T-cell (primary cell): ENCODE data around the gene WNT3. TPM values are rescaled to one million over a fixed set of nuclear protein-coding genes. Genes with fewer than 3 reads are reported as not detected.

ENCODE experiments used
- ATAC-seq, 4 experiments: fragments of 200-7000 bp in 3 of 4; fragments of 150-1000 bp in 1 of 4; cut with Tn5 transposase; replicated peaks in 1 of 4; 1 replicate in 3 of 4; 2 replicates in 1 of 4; pipeline ENCODE4 v1.10.0; 2021; ENCODE audit warnings: moderate library complexity in 3 of 4, mild to moderate bottlenecking in 2 of 4, moderate number of reproducible peaks in 1 of 4
- CTCF ChIA-PET, 2 donors: fragments of 300-600 bp; sonication (Branson Sonifier 250); formaldehyde crosslinking; loops; one replicate each; lab custom pipeline; 2022; ENCODE audit warnings: antibody characterized with exemption in 2 of 2; lab: Charles Lee
- POLR2A ChIA-PET, 2 donors: fragments of 300-600 bp; sonication (Branson Sonifier 250); formaldehyde crosslinking; loops; one replicate each; lab custom pipeline; 2022; ENCODE audit warnings: antibody characterized with exemption in 2 of 2; lab: Charles Lee
- DNase-seq, 35 experiments: peaks; one replicate each; pipeline versions ENCODE4 v3.0.0 to v3.0.0-alpha.2; 2013 to 2023
- H3K27ac ChIP-seq: one replicate; pipeline ENCODE4 v1.5.1; 2013; ENCODE audit warnings: low read length
- H3K27me3 ChIP-seq, 2 experiments: replicated peaks in 1 of 2; 1 replicate in 1 of 2; 2 replicates in 1 of 2; pipeline versions ENCODE4 v1.6.1 to v1.7.0; 2013; ENCODE audit warnings: low read length in 1 of 2, mixed read lengths in 1 of 2; ENCODE audit not compliant: control insufficient read depth in 2 of 2, insufficient read depth in 2 of 2; ENCODE audit errors: extremely low read depth in 1 of 2
- H3K36me3 ChIP-seq, 2 donors: 1 replicate in 1 of 2; 2 replicates in 1 of 2; pipeline versions ENCODE4 v1.6.1 to v1.7.0; 2013; ENCODE audit warnings: low read length in 1 of 2; ENCODE audit not compliant: control insufficient read depth in 2 of 2, insufficient read depth in 1 of 2; ENCODE audit errors: extremely low read depth in 1 of 2
- H3K4me1 ChIP-seq, 2 experiments: 1 replicate in 1 of 2; 2 replicates in 1 of 2; pipeline versions ENCODE4 v1.6.1 to v1.7.0; 2013; ENCODE audit warnings: low read length in 2 of 2, mixed read lengths in 1 of 2; ENCODE audit not compliant: insufficient read depth in 2 of 2, control insufficient read depth in 1 of 2; ENCODE audit errors: extremely low read depth in 1 of 2
- H3K4me3 ChIP-seq, 2 donors: 1 replicate in 1 of 2; 2 replicates in 1 of 2; pipeline versions ENCODE4 v1.5.1 to v1.7.0; 2013; ENCODE audit warnings: mild to moderate bottlenecking in 2 of 2, low read length in 1 of 2, moderate library complexity in 1 of 2; ENCODE audit not compliant: control insufficient read depth in 1 of 2; ENCODE audit errors: extremely low read depth in 1 of 2
- H3K9me3 ChIP-seq: 2 replicates; pipeline ENCODE4 v1.7.0; 2013
- H3K27ac Mint-ChIP-seq, 2 donors: one replicate each; pipeline ENCODE4 v1.8.0; 2020 to 2021; ENCODE audit warnings: mild to moderate bottlenecking in 2 of 2, mixed read lengths in 2 of 2
- H3K27me3 Mint-ChIP-seq, 2 donors: one replicate each; pipeline ENCODE4 v1.8.0; 2021 to 2022; ENCODE audit warnings: mixed read lengths in 2 of 2
- H3K36me3 Mint-ChIP-seq: one replicate; pipeline ENCODE4 v1.8.0; 2021; ENCODE audit warnings: mixed read lengths
- H3K4me1 Mint-ChIP-seq, 3 donors: one replicate each; pipeline ENCODE4 v1.8.0; 2020 to 2022; ENCODE audit warnings: mixed read lengths in 3 of 3, mild to moderate bottlenecking in 1 of 3
- H3K4me3 Mint-ChIP-seq, 3 donors: one replicate each; pipeline ENCODE4 v1.8.0; 2020 to 2022; ENCODE audit warnings: mild to moderate bottlenecking in 3 of 3, mixed read lengths in 3 of 3, moderate library complexity in 3 of 3
- H3K9me3 Mint-ChIP-seq, 3 donors: one replicate each; pipeline ENCODE4 v1.8.0; 2020 to 2022; ENCODE audit warnings: mixed read lengths in 3 of 3
- WGBS: methylation state at CpG from one replicate; pipeline ENCODE4 v1.1.5; 2013; ENCODE audit warnings: missing lambda C conversion rate; ENCODE audit not compliant: insufficient coverage; 5-methylcytosine and 5-hydroxymethylcytosine counted together
- total RNA-seq, 35 experiments: library from RNA in 6 of 35; stranded (reverse) in 6 of 35; fragments of 120-200 nt in 1 of 35; gene quantifications; one replicate each; pipeline versions ENCODE4 v1.2.1 to v1.2.4 and lab custom pipeline; 2013 to 2026

Gene WNT3
- total RNA-seq, 5 donors from 2014 or later (not counting 1 experiment from before 2014, with no cell fraction given), result 0.09 to 0.12 (median 0.10) TPM; not detected in 2

DNA sequence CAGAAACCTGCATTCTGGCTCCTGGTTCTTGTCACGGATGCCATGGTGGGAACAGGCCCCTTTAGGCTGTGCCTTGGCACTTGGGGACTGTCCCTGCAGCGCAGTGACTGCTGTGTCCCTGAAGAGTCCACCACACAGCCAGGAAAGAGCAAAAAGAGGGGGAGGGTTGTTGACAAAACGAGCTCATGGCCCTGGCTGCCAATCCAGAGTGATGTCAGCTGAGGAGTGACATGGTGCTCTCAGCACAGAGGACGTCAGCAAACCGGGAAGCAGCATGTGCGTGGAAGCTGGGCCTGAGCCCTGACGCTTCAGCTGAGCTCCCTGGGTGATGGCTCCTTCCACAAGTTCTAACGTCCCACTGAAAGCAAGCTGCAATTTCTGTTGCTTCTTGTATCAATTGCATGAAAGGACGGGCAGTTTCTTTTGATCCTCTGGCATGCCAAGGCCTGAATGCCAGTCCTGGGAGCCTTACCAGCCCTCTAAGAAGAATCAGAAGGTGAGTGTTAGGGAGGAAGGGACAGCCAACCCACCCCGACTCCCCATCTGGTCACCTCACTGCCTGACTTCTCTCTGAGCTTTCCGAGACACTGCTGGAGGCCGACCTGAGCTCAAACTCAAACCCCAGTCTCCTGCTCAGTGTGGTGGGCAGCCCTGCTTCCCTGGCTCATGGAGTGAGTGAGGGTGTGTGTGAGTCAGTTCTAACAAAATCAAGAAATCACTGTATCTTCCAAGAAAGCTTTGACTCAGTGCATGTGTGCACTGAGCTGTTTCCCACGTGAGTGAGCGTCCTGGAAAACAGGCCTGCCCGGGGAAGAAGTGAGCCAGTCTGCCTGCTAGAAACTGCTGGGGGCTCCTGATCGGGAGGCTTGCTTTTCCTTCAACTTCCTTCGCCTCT lies 14.7 kb upstream of the WNT3 start:
- ATAC-seq (no peak), DNase-seq (no peak)
- Histone ChIP-seq H3K27me3 (peaks cover 0 to 41% of the 10 kb centered on the region in 2 experiments), H3K9me3 (no peaks in the 10 kb centered on the region), H3K27ac (no peak overlapping the region), H3K4me1 (no peaks in the 10 kb centered on the region), H3K4me3 (no peak overlapping the region), H3K36me3 (no peaks in the 10 kb centered on the region)
- ChIA-PET CTCF (no interaction called here), POLR2A (no interaction called here)
- 74% methylated on average over 9 of the region's 17 CpGs for WGBS
- no peaks in the 10 kb centered on the region for H3K9me3 Mint-ChIP-seq
- no peak overlapping the region for H3K4me3 Mint-ChIP-seq
- H3K36me3 Mint-ChIP-seq, result no peaks in the 10 kb centered on the region
- peaks cover 11 to 12% of the 10 kb centered on the region in 2 donors for H3K27me3 Mint-ChIP-seq
- no peak overlapping the region for H3K27ac Mint-ChIP-seq
- peaks cover 3 to 8% (median 4%) of the 10 kb centered on the region in 3 donors for H3K4me1 Mint-ChIP-seq

DNA sequence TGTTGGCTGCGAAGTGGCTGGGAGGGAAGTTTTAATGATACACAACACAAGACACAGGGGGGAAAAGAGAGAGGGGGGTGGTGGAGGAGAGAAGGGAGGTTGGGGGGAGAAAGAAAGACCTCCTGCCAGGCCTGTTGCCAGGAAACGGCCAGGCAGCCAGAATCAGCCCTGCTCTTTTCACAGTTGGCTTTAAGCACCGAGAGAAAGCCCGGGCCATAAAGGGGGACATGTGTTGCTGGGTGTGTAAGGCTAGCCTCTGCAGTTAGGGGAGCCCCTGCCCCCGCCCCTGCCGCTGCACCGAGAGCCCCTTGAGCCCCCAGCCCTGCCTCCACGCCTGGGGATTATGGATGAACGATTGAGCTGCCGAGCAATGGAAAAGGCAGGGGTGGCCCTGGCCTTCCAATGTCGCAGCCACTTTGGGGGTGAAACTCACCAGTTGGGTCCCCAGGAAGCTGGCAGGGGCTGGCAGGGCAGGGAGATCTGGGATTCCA lies 13.9 kb upstream of the WNT3 start:
- Histone ChIP-seq H3K4me1 (no peaks in the 10 kb centered on the region), H3K36me3 (no peaks in the 10 kb centered on the region), H3K9me3 (no peaks in the 10 kb centered on the region), H3K27me3 (peaks cover 0 to 38% of the 10 kb centered on the region in 2 experiments), H3K27ac (no peak overlapping the region), H3K4me3 (no peak overlapping the region)
- no peaks in the 10 kb centered on the region for H3K36me3 Mint-ChIP-seq
- ChIA-PET CTCF (no interaction called here), POLR2A (no interaction called here)
- H3K27ac Mint-ChIP-seq, result no peak overlapping the region
- H3K27me3 Mint-ChIP-seq, result peaks cover 7 to 15% of the 10 kb centered on the region in 2 donors
- H3K4me1 Mint-ChIP-seq, result peaks cover 3 to 8% (median 4%) of the 10 kb centered on the region in 3 donors
- ATAC-seq (no peak), DNase-seq (no peak)
- WGBS, result 82% methylated on average over 8 of the region's 11 CpGs
- no peaks in the 10 kb centered on the region for H3K9me3 Mint-ChIP-seq
- H3K4me3 Mint-ChIP-seq, result no peak overlapping the region

- Histone ChIP-seq H3K27ac (no peak overlapping the region), H3K9me3 (no peaks in the 10 kb centered on the region), H3K27me3 (peaks cover 0 to 37% of the 10 kb centered on the region in 2 experiments), H3K4me3 (no peak overlapping the region), H3K36me3 (no peaks in the 10 kb centered on the region), H3K4me1 (no peaks in the 10 kb centered on the region)
- H3K4me3 Mint-ChIP-seq, result no peak overlapping the region
- H3K36me3 Mint-ChIP-seq, result no peaks in the 10 kb centered on the region
- DNase-seq, result no peak
- CTCF ChIA-PET, result no interaction called here
- H3K9me3 Mint-ChIP-seq, result no peaks in the 10 kb centered on the region
- H3K27me3 Mint-ChIP-seq, result peaks cover 6 to 15% of the 10 kb centered on the region in 2 donors
- 64% methylated on average over 9 of the region's 14 CpGs for WGBS
- POLR2A ChIA-PET, result no interaction called here
- ATAC-seq, result no peak
- peaks cover 3 to 8% (median 4%) of the 10 kb centered on the region in 3 donors for H3K4me1 Mint-ChIP-seq
- H3K27ac Mint-ChIP-seq, result no peak overlapping the region
Measured at GRCh38 chr17:46831573-46832330, 13.3 kb upstream of the WNT3 start.

DNA sequence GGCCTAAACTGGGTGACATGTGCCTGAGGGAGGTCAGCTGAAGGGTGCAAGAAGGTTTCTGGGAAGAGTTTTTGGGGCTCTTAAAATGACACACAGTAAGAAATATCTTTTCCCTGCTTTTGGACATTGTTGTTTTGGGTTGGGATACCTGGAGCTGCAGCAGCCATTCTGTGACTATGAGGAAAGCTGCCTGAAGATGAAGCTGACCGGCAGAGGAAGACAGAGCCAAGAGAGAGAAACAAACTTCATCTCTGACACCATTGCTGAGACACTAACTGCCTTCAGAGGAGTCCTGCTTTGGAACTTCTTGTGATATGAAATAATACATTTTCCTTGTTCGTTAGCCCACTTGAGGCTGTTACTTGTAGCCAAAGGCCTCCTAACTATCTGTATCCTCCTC lies 8.8 kb upstream of the WNT3 start:
- no peak overlapping the region for H3K4me3 Mint-ChIP-seq
- Histone ChIP-seq H3K27me3 (peaks cover 0 to 47% of the 10 kb centered on the region in 2 experiments), H3K36me3 (no peaks in the 10 kb centered on the region), H3K4me1 (peaks cover 0 to 3% of the 10 kb centered on the region in 2 experiments), H3K4me3 (no peak overlapping the region), H3K27ac (no peak overlapping the region), H3K9me3 (no peaks in the 10 kb centered on the region)
- no peak for ATAC-seq
- no CpG with 5 or more reads among the region's 2 CpGs for WGBS
- H3K9me3 Mint-ChIP-seq, result no peaks in the 10 kb centered on the region
- no peaks in the 10 kb centered on the region for H3K4me1 Mint-ChIP-seq
- CTCF ChIA-PET, result no interaction called here
- POLR2A ChIA-PET, result no interaction called here
- H3K27me3 Mint-ChIP-seq, result peaks cover 18 to 24% of the 10 kb centered on the region in 2 donors
- DNase-seq, result no peak
- H3K36me3 Mint-ChIP-seq, result no peaks in the 10 kb centered on the region
- H3K27ac Mint-ChIP-seq, result no peak overlapping the region

DNA sequence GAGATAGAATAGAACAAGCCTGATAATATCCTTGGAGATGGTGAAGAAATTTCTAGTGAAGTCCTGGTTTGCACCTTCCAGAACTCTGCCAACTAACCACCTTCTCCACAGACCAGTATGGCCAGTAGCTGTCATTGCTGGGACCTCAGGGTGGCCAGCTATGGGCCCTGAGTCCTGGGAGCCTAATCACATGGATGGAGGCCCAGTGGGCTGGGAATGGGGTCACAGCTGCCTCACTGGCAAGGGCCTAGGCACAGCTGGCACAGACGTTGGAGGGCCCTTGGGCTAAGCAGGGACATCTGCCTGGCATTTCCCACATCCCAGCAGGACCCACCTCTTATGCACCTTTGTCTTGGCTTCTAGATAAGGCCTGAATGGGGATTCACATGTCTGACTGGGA lies 7.6 kb upstream of the WNT3 start:
- DNase-seq (no peak), ATAC-seq (no peak)
- H3K27me3 ChIP-seq, result peaks cover 0 to 48% of the 10 kb centered on the region in 2 experiments
- Mint-ChIP-seq H3K27ac (no peak overlapping the region), H3K4me1 (peaks cover 0 to 3% (median under 1%) of the 10 kb centered on the region in 3 donors), H3K9me3 (no peaks in the 10 kb centered on the region), H3K4me3 (no peak overlapping the region), H3K27me3 (peaks cover 30 to 35% of the 10 kb centered on the region in 2 donors), H3K36me3 (no peaks in the 10 kb centered on the region)
- ChIA-PET POLR2A (no interaction called here), CTCF (interaction anchor here in 1 of 2 donors (0.6 to 0.8 kb wide), 2 partner anchors 9 to 29 kb away, joined by 3 read pairs; no protein-coding TSS in a partner anchor)
- H3K4me1 ChIP-seq, result peaks cover 0 to 3% of the 10 kb centered on the region in 2 experiments
- H3K4me3 ChIP-seq, result no peak overlapping the region
- no peak overlapping the region for H3K27ac ChIP-seq
- WGBS, result 60% methylated on average over 1 of the region's 1 CpG
- no peaks in the 10 kb centered on the region for H3K9me3 ChIP-seq
- H3K36me3 ChIP-seq, result no peaks in the 10 kb centered on the region

DNA sequence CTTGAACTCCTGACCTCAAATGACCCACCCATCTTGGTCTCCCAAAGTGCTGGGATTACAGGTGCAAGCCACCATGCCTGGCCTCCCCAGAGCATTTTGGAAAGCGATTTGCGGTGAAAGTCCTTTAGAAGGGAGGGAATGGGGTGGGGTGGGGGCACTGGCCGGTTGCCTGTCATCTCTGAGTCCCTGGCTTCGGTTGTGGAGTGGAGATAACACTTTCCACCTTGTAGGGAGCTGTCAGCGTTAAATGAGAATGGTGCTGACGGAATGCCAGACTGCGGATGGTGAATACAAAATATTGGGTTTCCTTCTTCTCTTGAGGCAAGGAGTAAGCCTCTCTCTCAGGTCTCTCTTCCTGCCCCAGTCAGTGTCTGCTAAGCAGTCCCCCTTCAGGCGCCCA lies 5.2 kb upstream of the WNT3 start:
- H3K9me3 ChIP-seq, result no peaks in the 10 kb centered on the region
- no peak overlapping the region for H3K4me3 Mint-ChIP-seq
- no peak for ATAC-seq
- H3K27me3 Mint-ChIP-seq, result peaks cover 34 to 52% of the 10 kb centered on the region in 2 donors
- H3K4me1 ChIP-seq, result peaks cover 0 to 19% of the 10 kb centered on the region in 2 experiments
- no peak overlapping the region for H3K27ac Mint-ChIP-seq
- H3K27me3 ChIP-seq, result peaks cover 0 to 65% of the 10 kb centered on the region in 2 experiments
- no peak overlapping the region for H3K27ac ChIP-seq
- CTCF ChIA-PET, result no interaction called here
- H3K4me1 Mint-ChIP-seq, result peaks cover 6 to 14% (median 10%) of the 10 kb centered on the region in 3 donors
- no peak for DNase-seq
- no peaks in the 10 kb centered on the region for H3K9me3 Mint-ChIP-seq
- H3K4me3 ChIP-seq, result no peak overlapping the region
- WGBS, result 76% methylated on average over 4 of the region's 8 CpGs
- POLR2A ChIA-PET, result no interaction called here
- no peaks in the 10 kb centered on the region for H3K36me3 ChIP-seq
- H3K36me3 Mint-ChIP-seq, result no peaks in the 10 kb centered on the region
